Stimulated activated CD4-positive, alpha-beta T cell treated with anti-CD3 and anti-CD28 coated beads, TNF-alpha, amount 100 ng/mL, for 4 hours (primary cell): ENCODE measurements around the gene DNAJB11.

Experiments
- DNase-seq, 3 experiments: peaks; one replicate each; pipeline ENCODE4 v3.0.0-alpha.2; 2020; ENCODE audit warnings: low read depth in 3 of 3

Gene DNAJB11

GRCh38 chr3:186596568-186597287, 26.2 kb downstream of the DNAJB11 start:
- DNase-seq, result no peak

DNA sequence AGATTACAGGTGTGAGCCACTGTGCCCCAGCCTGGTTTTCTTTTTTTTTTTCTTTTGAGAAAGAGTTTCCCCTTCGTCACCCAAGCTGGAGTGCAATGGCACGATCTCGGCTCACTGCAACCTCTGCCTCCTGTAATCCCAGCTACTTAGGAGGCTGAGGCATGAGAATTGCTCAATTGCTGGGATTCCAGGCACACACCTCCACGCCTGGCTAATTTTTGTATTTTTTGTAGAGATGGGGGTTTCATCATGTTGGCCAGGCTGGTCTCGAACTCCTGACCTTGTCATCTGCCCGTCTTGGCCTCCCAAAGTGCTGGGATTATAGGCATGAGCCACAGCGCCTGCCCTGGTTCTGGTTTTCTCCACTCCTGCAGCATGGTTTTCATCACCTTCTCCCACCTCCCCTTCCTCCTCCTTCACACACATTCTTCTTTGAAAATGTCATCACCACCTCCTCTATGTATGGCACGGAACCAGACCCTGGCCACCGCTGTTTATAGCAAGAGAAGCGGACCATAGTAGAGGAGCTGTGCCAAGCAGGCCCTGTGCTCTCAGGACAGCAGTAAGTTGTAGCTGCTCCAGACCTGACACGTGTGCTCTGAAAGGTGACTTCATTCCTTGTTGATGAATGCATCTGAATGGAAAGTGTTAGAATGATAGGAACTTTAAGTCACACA, 27.7 kb downstream of the DNAJB11 start:
- no peak for DNase-seq

DNA sequence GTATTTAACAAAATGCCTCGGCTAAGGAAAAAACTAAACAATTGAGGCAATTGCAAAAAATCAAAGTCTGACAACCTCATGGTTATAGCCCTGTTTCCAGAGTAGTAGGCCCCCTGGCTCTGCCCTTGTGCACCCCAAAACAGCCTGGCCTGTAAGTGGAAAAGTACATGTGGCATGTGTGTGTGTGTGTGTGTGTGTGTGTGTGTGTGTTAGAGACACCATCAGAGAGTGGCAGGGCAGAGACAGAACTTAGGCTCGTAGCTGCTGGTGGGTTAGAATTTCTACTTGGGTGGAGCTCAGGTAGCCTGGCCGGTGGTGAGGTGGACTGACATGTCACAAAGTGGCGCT, 28.2 kb downstream of the DNAJB11 start:
- no peak for DNase-seq

- no peak for DNase-seq
These were observed 28.7 kb downstream of the DNAJB11 start for GRCh38 chr3:186599142-186599784.

GRCh38 chr3:186599785-186600166, 29.3 kb downstream of the DNAJB11 start:
- no peak for DNase-seq

GRCh38 chr3:186600896-186601295, 30.4 kb downstream of the DNAJB11 start:
- DNase-seq, result no peak

DNA sequence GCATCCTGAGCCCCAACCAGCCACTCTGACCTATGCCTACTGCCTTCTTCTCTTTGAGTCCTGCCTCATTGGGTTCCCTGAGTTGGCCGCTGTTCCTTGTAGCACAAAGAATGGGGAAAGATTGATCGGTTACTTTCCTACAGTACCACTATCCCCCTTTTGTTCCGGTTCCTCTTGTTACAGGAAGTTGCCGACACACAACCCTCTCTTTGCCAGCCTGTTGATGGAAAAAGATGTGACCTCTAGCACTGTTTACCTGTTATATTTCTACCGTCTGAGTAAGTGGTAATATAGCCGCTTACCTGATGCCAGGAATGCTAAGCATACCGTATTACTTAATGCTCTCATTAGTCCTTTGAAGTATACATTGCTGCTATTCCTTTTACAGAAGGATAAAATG, 32.6 kb downstream of the DNAJB11 start:
- no peak for DNase-seq

GRCh38 chr3:186605078-186605477, 34.6 kb downstream of the DNAJB11 start:
- DNase-seq, result no peak

DNA sequence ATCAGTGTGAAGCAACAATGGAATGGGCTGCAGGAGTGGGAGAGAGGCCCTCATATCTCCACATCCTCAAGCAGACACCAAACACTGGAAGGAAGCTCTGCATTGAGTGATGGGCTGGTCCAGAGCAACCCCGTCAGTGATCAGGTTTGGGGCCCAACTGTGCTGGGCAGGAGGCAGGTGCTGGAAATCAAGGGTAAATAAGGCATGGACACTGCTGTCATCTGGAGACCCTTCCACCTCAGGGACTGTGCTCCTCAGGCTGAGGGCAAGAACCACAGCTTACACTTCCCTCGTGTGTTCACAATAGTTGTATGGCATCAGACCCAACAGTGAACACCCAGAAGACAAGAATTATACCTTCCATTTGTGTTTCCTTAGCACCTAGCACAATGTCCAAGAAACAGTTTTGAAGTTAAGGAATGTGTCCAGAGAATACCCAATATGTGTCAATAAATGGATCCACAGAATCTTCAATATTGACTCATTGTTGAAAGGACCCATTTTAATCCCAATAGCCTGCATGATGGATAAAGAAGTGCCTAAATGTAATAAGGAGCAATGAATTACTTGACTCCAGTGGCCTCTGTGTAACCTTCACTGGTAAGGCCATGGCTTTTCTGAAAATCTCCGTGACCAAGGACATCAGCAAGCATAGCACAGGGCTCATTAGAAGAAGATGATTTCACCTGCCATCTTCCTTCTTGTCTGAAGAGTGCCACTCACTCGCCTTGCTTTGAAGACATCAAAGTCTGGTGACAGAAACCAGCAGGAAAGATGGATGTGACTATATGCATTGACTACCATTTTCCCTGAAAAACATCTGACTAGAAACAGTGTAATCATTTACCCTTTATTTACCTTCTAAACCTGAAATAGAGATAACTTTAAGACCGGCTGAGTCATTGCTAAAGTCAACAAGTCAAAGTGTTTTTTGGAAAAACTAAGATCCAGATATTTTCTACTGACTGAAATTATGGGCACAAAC, 35.3 kb downstream of the DNAJB11 start:
- no peak for DNase-seq

DNA sequence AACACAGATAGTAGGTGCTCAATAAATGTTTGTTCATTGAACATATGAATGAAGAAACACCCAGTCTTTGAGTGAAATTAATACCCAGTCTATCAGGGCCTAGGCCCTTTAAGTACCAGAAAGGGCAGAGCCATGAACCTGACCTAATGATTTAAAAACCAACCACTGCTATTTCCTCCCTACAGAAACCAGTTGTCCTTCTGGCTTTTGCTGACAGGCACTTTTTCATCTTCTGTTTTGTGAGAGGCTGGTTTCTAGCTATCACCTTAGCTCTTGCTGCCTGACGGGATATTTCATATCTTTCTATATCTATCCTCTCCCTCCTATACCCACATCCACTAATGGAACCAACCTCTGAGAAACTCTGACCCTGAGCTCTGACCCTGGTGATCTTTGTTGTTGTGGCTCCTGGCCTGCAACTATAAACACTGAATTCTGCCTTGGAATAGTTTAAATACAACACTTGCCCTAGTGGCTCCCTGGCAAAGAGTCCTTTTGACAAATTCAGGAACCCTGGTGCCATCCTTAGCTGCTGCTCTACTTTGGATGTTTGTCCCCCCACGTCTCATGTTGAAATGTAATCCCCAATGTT, 38.2 kb downstream of the DNAJB11 start:
- no peak for DNase-seq

DNA sequence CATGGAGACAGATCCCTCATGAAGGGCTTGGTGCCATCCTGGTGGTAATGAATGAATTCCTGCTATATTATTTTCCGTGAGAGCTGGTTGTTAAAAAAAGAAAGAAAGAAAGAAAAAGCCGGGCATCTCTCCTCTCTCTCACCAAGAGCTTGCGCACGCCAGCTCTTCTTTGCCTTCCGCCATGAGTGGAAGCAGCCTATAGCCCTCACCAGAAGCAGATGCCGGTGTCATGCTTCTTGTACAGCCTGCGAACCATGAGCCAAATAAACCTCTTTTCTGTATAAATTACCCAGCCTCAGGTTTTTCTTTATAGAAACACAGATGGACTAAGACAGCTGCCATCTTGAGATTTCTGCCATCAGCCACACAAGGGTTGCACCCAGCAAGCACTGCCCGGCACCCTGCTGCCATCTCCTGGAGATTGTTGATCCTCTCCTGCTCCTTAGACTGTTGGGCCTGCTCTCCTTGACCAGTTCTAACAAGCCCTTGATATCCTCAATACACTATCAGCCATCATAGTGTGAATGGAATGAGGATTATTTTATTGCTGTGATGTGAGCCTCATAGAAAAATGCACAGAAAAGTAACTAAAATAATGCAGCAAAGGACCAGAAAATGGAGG, 38.8 kb downstream of the DNAJB11 start:
- no peak for DNase-seq

GRCh38 chr3:186612065-186612464, 41.5 kb downstream of the DNAJB11 start:
- no peak for DNase-seq

GRCh38 chr3:186612721-186613636, 42.5 kb downstream of the DNAJB11 start, which contains the start of gene AHSG:
Gene AHSG, plus strand, starts transcription at chr3:186613060. Its CDS starts 82 bp downstream, at chr3:186613142.
- DNase-seq, result no peak

GRCh38 chr3:186613637-186614265, 43.2 kb downstream of the DNAJB11 start:
- no peak for DNase-seq

DNA sequence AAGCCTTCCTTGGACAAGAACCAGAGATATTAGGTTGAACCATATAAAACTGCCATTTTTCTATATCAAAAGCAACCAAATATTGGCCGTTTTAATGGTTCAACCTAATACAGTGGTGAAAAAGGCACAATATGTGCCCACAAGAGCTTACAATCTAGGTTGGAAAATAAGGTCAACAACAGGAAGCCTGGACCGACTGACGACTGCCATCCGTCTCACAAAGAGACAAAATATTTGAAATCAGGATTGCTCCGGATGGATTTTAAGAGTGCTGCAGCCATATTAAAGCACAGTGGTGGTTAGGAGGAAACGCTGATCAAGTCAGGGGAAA, 43.7 kb downstream of the DNAJB11 start:
- DNase-seq, result no peak

GRCh38 chr3:186614597-186615483, 44.3 kb downstream of the DNAJB11 start:
- DNase-seq, result peak; percentile 43 to 55 (median 54)

GRCh38 chr3:186616299-186616617, 45.7 kb downstream of the DNAJB11 start:
- no peak for DNase-seq
